Mucosa of gallbladder (tissue), 1 donor: Measurements from ENCODE around the gene TNFSF10. TPM values are rescaled to one million over a fixed set of nuclear protein-coding genes. Genes with fewer than 3 reads are reported as not detected.
A peak's percentile ranks its signal among the peaks of the same experiment; 100 is the strongest.
"Not testable (repeated sequence)": the region's sequence is repeated elsewhere in the genome, so short reads cannot be mapped to it uniquely, and the experiment has no call there.

Source experiments
- DNase-seq: peaks from one replicate; pipeline ENCODE4 v3.0.0-alpha.2; 2020; ENCODE audit warnings: low spot score
- total RNA-seq: library from RNA; stranded (reverse); gene quantifications from one replicate; pipeline ENCODE4 v1.2.1, GENCODE V29; 2021
- donor health status: DM: no; HTN: no; CAD: no.

TNFSF10 gene
- total RNA-seq, 1 donor from 2014 or later, result 40.3 TPM

DNA sequence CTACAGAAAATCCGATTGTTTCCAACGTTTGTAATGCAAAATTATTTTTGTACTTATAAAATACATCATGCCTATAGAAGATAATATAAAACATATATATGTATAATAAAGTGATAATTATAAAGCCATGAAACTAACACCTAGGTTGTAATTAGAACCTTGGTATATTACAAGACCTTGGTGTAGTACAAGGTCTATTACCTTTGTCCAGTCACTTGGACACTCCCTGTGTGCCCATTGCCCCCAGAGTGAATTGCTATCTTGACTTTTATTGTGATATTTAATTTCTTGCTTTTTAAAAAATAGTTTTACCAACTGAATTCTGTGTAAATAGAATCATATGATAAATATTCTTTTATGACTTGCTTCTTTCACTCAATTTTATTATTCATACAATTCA is 20.7 kb upstream of the TNFSF10 start:
- no peak for DNase-seq

DNA sequence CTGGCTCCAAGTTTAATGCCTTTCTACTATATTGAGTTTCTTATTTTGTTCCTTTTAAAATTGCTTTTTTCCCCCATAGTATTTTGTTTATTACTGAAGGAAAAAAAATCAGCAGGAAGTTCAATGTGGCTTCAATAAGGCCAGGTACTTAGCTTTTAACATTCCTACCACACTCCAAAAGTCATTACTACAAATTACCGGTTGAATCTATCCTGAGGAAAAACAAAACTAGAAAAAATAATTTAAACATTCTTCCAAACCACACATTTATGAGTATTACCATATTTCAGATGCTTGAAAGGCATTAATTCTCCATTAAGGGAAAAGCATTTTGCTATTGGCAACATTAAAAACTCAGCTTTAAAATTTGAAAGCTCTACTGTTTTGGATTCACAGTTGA is 20.2 kb upstream of the TNFSF10 start:
- DNase-seq, result no peak

DNA sequence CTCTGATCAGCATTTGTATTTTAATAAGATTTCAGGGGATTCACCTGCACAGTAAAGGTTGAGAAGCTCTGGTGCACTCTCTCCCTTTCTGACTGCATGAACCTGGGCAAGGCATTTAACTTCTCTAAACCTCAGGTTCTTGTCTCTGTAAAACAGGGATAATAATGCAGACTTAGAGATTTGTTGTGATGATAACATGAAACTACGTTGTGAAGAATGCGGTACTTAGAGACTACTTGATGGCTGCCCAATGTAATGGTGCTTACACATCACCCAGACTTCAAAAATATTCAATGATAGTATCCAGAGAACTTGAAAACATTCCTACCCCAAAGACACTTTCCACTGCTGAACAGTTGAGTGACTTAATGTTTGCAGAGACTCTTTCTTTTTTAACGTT is 19.8 kb upstream of the TNFSF10 start:
- no peak for DNase-seq

DNA sequence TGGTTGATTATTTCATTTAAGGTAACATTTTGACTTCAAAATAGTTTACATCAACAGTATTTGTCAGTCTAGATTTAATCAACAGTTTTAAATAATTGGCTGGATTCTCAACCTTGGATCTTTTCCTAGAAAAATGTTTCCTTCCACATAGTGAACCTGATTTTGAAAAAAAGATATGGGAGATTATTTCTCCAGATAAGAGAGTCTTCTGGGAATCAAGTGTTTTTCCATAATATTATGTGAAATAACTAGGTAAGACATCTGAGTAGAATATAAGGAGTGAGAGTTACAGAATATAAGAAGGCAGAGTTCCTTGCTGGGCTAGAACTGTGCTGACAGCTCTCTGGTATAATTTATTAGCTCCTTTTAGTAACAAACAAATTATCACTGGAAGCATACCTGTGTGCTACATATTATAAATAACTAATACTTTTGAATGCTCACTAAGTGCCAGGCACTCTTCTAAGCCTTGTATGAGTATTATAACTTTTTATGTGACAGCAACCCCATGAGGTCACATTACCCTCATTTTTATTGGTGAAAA is 18.8 kb upstream of the TNFSF10 start:
- no peak for DNase-seq

DNA sequence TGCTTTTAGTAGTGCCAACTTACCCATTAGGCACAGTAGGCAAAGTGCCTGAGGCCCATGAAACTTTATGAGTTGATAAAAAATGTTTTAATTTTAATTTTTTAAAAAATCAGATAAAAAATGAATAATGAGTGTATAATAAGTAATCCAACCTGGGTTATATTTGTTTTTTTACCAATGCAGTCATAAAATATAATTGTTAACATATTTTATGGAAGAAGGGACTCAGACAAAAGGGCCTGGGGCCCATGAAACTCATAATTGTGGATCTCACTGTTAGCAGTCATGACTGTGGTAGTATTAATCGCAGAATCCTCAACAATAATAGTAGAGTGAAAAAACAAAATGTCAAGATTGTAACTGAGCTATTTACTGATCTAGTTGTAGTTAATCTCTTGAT is 16.8 kb upstream of the TNFSF10 start:
- no peak for DNase-seq

DNA sequence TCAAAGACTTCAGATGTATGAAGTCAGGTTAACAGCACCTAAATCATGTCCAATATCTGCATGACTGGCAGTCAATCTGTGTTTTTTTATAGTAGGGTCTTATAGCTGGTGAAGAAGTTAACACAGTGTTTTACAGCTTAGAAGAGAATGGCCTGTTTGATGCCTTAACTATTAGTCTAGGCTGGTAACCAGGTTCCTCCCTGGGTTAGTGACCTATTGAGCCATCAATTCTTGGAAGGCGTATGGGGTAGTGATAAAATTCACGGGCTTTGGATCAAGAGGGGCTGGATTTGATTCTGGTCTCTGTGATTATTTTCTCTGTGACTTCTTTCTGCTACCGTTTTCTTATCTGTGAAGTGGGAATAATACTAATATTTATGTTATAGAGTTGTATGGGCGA is 16.0 kb upstream of the TNFSF10 start:
- DNase-seq, result no peak

DNA sequence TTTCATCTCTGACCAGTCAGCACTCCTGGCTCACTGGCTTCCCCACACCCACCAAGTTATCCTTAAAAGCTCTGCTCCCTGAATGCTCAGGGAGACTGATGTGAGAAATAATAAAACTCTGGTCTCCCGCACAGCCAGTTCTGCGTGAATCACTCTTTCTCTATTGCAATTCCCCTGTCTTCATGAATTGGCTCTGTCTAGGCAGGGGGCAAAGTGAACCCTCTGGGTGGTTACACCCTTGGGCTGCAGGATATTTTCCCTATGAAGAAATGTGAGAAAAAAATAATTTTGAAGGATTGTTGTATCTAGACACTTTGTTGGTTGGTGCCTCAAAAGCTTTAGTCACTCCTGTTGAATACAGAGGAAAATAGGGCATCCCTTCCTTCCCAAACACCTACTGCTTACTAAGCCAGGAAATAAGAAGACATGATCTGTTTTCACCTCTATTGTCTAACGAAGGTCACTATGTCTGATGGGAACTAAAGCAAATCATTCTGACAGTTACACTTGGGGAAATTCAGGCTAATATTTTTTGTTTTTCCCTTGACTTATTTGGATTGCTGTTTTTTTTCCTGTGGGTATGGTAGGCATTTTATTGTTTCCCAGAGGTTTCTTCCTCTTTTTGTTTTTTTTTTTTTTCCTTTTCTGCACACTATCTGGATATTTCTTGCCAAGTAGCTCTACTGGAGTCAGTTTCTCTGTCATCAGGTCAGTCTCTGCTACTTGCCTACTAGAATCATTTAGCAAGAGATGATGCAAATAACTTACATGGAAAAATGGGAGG is 15.3 kb upstream of the TNFSF10 start:
- DNase-seq, result no peak

DNA sequence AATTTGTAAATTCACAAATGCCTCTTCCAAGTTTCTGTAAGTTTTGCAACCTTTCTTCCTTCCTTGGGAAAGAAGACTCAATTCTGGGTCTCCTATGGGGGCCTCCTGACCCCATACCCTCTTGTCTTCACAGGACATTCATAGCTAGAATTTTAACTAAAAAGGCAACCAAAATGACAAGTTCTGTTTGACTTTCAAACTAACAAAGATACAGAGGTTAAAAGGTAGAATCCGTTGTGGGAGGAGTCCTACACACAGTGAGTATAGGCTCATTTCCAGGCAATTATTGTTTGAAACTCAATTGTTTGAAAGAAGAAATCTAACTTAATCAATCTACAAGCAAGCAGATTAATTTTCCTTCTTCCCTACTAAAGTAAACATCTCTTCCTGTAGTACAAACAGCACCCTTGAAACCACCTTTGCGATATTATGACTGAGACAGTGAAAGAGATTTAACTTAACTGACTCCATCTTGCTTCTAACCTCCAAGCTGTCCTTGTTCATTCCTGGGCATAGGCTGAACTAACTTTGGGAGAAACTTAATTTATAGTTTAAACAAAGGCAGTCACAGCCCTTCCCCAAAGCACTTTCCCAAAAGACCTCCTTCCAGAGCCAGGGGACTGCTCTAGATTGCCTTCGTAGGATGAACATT is 14.4 kb upstream of the TNFSF10 start:
- DNase-seq, result no peak

DNA sequence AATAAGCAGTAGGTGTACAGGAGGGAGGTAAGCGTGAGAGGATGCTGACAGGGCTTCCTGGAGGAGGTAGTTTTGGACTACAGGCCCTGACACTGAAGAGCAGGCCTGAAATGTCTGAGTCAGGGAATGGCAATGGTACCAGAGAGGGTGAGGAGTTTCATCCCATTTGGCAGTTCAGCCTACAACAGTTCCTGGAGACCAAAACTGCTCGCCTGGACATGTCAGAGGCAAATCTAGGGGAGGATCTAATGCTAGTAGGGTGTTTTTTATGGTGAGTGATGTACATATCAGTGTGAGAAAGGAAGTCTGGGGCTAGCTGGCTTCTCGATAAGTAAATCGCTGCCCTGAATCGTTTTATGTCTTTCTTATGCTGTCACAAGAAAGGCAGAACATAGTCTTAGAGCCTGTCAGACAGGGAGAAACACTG is 13.8 kb upstream of the TNFSF10 start:
- DNase-seq, result no peak

DNA sequence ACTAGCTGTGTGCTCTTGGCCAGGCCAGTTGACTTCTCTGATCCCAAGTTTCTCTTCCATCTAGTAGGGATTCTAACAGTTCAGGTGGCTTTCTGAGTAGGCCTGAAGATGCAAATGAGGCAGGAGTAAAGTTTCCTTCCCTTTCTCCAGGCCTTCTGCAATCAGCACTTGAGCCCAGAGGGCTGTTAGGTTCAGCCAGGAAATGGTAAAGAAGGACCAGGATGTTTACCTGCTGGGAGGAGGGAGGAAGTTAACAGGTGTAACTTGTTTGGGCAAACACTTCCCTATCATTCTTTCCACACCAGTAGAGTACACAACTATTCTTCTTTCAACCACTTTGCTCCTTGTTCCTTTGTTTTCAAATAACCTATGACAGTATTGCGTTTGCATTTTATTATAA is 13.3 kb upstream of the TNFSF10 start:
- DNase-seq, result no peak

DNA sequence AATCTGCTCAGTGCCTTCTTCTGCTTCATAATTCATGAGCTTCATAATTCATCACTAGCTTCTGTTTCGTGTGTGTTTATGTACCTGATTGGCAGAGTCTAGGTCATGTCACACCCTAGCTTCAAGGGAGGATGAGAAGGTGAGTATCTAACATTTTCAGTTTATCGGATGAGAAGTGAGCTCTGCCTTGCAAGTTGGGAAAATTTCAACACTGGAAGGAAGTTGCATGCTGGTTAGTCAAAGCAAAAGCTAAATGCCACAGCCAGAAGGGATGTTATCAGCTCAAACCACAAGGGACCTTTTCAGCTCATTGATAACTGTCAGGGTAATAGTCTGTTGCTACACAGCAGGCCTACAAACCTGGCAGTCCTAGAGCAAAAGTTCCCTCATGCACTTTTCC is 7.3 kb upstream of the TNFSF10 start:
- no peak for DNase-seq

DNA sequence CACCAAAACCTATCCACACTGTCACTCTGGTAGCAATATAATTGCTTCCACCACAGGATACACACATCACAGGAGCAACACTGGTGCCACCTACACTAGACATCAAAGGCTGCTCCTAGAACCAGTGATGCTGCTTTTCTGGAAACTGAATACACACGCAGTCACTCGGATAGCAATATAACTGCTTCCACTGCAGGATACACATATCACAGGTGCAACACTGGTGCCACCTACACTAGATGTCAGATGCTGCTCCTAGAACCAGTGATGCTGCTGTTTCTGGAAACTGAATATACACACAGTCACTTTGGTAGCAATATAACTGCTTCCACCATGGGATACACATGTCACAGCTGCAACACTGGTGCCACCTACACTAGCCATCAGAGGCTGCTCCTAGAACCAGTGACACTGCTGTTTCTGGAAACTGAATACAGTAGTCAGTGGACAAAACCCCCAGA is 6.9 kb upstream of the TNFSF10 start:
- no peak for DNase-seq

DNA sequence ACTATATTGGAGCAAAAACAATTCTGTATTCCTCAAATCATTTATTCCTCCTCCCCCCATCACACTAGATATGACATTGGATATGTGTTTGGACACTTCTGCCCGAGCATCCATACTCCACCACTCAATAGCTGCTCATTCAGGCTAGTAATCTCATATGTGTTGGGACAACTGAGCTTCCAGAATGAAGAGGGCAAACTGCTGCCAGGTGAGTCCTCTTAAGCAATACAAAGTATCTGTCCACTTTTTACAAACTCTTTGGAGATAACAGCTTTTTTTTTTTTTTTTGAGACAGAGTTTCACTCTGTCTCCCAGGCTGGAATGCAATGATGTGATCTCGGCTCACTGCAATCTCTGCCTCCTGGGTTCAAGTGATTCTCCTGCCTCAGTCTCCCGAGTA is 5.4 kb upstream of the TNFSF10 start:
- no peak for DNase-seq

DNA sequence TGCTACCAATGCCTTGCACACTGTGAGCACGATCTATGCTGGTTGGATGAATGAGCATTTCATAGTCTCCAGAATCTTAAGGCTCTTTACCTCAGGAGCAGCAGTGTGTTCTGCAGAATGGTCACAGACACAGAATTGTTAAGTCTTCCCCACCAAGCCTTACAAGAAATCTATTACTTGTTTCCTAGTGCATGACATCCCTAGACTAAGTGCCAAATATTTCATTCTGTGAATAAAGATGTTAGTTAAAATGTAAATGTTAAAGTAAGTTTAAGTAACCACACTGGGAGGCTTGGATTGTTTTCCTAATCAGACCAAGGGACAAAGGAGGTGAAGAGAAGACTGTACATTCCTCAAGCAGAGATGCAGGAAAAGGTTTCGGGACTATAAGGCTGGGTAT is 4.1 kb upstream of the TNFSF10 start:
- no peak for DNase-seq

DNA sequence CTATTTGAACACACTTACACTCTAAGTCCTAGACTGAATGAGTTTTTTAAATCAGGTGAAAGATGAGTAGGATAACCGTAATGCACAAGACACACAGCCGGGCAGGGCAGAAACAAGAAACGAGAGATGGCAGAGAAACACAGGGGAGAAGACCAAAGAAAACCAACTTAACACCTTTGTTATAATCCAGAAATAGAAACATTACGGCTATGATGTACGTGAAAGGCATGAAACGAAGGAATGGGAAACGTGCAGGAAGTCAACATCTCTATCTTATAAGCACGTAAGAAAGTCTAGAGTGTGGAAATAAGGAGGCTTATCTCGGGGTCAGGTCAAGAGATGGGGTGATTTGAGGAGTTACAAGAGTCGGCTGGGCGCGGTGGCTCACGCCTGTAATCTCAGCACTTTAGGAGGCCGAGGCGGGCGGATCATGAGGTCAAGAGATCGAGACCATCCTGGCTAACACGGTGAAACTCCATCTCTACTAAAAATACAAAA is 1.9 kb upstream of the TNFSF10 start:
- no peak for DNase-seq

DNA sequence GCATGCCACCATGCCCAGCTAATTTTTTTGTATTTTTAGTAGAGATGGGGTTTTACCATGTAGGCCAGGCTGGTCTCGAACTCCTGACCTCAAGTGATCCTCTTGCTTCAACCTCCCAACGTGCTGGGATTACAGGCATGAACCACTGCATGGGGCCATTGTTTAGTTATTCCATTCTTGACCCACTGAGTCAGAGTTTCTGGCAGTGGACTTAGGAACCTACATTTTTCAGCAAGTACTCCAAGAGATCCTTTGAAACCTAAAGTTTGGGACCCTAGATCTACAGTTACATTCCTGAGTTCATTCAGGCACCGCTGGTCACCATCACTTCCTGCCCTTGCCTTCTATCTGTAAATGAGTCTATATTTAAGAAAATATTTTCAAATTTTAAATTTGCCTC is 1.4 kb upstream of the TNFSF10 start:
- no peak for DNase-seq

DNA sequence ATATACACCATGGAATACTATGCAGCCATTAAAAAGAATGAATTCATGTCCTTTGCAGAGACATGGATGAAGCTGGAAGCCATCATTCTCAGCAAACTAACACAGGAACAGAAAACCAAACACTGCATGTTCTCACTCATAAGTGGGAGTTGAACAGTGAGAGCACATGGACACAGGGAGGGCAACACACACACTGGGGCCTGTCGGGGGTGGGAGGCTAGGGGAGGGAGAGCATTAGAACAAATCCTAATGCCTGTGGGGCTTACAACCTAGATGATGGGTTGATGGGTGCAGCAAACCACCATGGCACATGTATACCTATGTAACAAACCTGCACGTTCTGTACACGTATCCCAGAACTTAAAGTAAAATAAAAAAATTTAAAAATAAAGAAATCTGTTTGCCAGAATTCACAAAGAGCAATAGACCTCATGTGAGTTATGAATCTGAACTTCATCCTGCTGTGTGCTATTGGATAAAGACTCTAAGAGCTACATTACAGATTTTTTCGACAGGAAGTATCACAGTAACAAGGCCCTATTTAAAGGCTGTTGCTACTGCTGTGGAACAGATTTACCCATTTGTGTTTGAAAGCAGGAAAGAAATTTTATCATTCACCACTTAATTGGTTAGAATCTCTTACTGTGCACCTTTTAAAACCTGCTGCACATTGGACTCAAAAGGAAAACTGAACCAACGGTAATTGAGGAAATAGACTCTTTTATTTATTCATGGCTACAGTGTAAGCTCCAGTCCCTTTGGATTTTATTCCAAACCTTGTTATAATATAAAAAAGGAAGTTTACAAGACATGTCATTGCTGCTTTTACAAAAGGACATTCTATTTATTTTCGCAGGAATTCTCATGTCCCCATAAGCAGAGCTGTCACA is 1.1 kb downstream of the TNFSF10 start:
- not testable (repeated sequence) for DNase-seq

DNA sequence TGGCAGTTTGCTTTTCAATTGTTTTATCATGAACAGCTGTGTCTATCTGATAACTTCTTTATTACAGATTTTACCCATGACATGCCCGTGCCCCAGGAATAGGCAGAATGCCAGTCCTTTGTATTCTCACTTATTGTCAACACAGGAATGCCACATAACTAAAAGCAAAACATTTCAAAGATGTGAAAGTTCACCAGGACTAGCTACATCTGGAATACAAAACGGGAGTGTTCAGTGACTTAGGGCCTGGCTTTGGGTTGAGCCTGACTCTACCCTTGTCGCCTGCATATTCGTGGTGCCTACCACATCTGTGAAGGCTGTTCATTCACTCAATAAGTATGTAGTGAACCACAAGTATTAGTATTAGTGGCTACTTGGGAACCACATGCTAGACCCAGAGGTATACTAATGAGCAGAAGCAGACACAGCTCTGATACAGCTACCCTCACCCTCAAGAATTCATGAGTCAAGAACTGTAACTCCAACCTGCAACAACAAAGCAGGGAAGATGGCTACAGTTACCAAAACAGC is 2.9 kb downstream of the TNFSF10 start:
- DNase-seq, result peak; percentile 37

DNA sequence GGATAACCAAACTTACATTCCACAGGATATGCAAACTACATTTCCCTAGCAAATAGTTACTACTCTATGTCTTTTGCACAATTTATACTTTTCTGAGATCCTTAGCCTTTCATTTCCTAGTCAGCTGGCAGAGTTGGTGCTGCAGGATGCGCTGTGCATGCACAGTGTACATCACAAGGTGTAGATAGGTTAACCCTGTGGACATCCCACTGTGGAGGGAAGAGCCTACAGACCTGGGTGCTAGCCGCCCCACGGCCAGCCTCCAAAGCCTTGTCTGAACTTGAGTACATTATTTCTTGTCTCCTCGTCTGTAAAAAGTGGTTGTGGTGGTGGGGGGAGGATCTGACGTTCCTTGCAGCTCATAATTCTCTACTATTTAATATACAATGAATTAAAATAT is 3.5 kb downstream of the TNFSF10 start:
- no peak for DNase-seq

DNA sequence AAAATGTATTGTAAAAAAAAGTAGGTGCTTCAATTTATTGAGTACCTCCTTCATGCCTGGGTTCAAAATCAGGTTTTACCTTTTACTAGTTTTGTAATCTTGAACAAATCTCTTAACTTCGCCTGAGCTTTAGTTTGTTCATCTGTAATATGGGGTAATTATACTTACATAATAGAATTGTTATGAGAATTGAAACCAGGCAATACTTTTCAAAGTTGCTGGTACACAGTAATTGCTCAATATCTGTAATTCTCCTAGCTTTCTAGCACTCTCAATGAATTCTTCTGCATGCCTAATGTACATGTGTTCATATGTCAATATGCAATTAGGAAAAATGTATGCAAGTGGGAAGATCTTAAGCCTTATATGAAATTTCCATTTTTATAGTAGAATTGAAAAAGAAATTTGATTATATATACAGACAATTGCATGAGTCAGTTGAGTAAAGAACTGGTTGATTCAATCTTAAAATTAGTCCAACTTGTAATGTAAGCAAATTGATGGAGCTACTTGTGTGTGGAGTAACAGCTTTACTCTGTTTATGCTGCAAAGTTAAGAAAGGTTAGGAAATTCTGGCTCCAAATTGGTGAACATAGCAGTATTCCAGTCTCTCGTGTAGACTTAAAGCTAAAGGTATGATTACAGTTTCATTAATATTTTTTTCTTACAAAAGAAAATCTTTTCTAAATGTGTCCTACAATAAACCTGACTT is 4.1 kb downstream of the TNFSF10 start:
- no peak for DNase-seq

DNA sequence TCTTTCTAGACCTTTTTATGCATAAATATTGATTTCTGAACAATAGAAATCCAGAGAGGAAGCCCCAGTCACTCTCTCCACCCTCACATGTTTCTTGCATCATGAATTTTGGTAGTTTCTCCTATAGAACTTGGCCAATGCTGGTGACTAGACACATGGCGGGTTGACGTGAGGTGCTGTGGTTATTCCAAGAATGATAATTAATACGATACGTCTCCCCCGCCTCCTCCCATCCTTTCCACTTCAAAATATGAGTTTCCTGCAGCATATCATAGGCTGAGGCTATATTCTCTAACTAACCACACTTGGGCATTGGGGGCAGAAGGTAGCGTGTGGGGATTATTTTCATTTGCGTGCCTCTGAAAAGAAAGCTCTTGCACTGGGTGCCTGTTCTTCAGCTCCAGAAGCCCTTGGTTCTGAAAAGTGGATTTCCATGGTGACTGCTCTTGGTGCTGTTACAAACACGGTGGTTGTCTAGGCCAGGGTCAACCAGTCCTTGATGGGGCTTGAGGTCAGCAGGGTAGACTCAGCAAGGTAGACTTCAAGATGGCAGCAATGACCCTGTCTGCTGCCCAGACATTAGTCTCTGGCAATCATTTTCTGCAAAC is 5.3 kb downstream of the TNFSF10 start:
- DNase-seq, result no peak
